ENCODE data around the gene SLCO4A1.

- TF ChIP-seq CTCF (IDR thresholded peaks at IDR 0.05): peak in 1 of 3 donors; percentile 13
- peak in 1 of 2 donors; percentile 25 for TF ChIP-seq POLR2A (IDR thresholded peaks at IDR 0.05)
Observed at GRCh38 chr20:62623488-62624324, 18.6 kb upstream of the SLCO4A1 start.
